Chondrocyte (in vitro differentiated cells): ENCODE data around the gene PEX11A. TPM values are rescaled to one million over a fixed set of nuclear protein-coding genes. Genes with fewer than 3 reads are reported as not detected.

ENCODE experiments used
- DNase-seq: peaks from one replicate; pipeline ENCODE4 v3.0.0; 2021; ENCODE audit warnings: mixed read lengths, low spot score
- H3K27ac Mint-ChIP-seq: one replicate; pipeline ENCODE4 v1.8.0; 2021; ENCODE audit warnings: mild to moderate bottlenecking, moderate library complexity, mixed read lengths; ENCODE audit not compliant: unreplicated experiment
- H3K27me3 Mint-ChIP-seq: 2 replicates; pipeline ENCODE4 v1.8.0; 2021; ENCODE audit warnings: low read depth, mixed read lengths
- H3K36me3 Mint-ChIP-seq: 2 replicates; pipeline ENCODE4 v1.8.0; 2021; ENCODE audit warnings: low read depth, mixed read lengths
- H3K4me1 Mint-ChIP-seq: 2 replicates; pipeline ENCODE4 v1.8.0; 2021; ENCODE audit warnings: low read depth, mild to moderate bottlenecking, mixed read lengths
- H3K4me3 Mint-ChIP-seq: one replicate; pipeline ENCODE4 v1.8.0; 2021; ENCODE audit warnings: mild to moderate bottlenecking, moderate library complexity, mixed read lengths; ENCODE audit not compliant: unreplicated experiment
- H3K9me3 Mint-ChIP-seq: 2 replicates; pipeline ENCODE4 v1.8.0; 2021; ENCODE audit warnings: low read depth, mixed read lengths
- total RNA-seq: library from RNA; stranded (reverse); gene quantifications from 3 replicates; pipeline ENCODE4 v1.2.1, GENCODE V29; 2021
- TF ChIP-seq, protein P1 (sequence below): fragments of 200-600 bp; sonication (generic); IDR thresholded peaks from 2 replicates; pipeline ENCODE4 v1.5.0; 2021; ENCODE audit warnings: antibody characterized with exemption, mild to moderate bottlenecking, moderate library complexity

Gene PEX11A
- total RNA-seq, 1 donor from 2014 or later, result 3.0 TPM

DNA sequence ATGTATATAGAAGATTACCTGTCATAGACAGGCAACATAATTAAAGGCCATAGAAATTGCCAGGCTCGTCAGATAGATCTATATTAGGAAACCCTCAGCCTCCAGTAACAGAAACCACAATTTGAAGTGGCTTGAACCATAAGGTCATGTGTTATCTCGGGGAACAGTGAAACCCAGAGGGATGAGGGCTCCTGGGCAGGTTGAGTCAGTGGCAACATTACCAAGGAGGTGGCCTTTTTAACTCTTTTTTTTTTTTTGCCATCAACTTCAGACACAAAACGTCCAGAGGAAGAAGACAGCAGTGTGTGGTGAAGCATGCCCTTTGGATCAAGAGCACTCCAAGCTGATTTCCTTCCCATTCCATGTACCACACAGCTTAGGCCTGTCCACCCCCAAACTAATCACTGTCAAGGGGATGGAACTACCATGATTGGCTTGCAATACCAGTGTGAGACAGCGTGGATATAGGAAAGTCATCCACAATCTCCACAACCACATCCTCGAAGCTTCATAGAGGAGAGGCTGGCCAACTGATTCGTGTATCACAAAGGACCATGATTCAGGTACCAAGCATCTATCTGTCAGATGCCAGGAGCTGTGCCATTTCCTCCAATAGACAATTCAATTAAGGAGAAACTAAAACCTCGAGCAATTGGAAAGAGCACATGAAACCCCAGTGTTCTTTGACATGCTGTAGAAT is 34.3 kb downstream of the PEX11A start:
- TF ChIP-seq, protein P1, sequence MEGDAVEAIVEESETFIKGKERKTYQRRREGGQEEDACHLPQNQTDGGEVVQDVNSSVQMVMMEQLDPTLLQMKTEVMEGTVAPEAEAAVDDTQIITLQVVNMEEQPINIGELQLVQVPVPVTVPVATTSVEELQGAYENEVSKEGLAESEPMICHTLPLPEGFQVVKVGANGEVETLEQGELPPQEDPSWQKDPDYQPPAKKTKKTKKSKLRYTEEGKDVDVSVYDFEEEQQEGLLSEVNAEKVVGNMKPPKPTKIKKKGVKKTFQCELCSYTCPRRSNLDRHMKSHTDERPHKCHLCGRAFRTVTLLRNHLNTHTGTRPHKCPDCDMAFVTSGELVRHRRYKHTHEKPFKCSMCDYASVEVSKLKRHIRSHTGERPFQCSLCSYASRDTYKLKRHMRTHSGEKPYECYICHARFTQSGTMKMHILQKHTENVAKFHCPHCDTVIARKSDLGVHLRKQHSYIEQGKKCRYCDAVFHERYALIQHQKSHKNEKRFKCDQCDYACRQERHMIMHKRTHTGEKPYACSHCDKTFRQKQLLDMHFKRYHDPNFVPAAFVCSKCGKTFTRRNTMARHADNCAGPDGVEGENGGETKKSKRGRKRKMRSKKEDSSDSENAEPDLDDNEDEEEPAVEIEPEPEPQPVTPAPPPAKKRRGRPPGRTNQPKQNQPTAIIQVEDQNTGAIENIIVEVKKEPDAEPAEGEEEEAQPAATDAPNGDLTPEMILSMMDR, result no peak
- Mint-ChIP-seq H3K9me3 (no peaks in the 10 kb centered on the region), H3K4me3 (peak overlapping the region; percentile 91), H3K27ac (no peak overlapping the region), H3K4me1 (peaks cover 17% of the 10 kb centered on the region), H3K36me3 (peaks cover 3% of the 10 kb centered on the region), H3K27me3 (no peaks in the 10 kb centered on the region)
- no peak for DNase-seq

- H3K4me1 Mint-ChIP-seq, result peaks cover 17% of the 10 kb centered on the region
- peaks cover 5% of the 10 kb centered on the region for H3K36me3 Mint-ChIP-seq
- H3K9me3 Mint-ChIP-seq, result no peaks in the 10 kb centered on the region
- H3K27me3 Mint-ChIP-seq, result no peaks in the 10 kb centered on the region
- H3K27ac Mint-ChIP-seq, result peak within 1 kb of the TSS; percentile 66
- no peak for DNase-seq
- TF ChIP-seq, protein P1, result no peak
- H3K4me3 Mint-ChIP-seq, result peak within 1 kb of the TSS; percentile 91
These were observed 35.4 kb downstream of the PEX11A start, which contains the start of gene KIF7 for GRCh38 chr15:89654847-89655805. Gene KIF7 (minus strand): TSS chr15:89655467. CDS start chr15:89652930, 2,537 bp downstream.

DNA sequence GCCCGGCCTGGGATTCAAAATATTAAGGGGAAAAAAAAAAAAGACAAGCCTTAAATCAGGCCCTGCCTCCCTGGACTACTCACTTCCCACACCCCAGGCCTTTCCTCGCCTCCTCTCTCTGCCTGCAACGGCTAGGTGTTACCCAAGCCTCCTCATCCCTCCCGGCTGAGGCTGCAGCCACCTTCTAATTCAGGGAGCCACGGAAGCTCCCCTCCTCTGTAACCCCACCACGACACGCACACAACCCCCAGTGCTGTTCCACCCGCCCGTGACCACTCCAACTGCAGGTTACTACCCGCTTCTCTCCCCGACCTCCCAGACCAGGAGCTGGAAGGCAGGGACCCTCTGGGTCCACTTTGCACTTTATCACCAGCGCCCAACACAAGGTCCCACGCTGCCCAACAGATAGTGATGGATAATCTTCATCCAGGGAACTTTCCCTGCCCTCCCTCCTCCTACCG is 36.2 kb downstream of the PEX11A start:
- TF ChIP-seq, protein P1, result no peak
- peak overlapping the region; percentile 62 for H3K27ac Mint-ChIP-seq
- H3K9me3 Mint-ChIP-seq, result no peaks in the 10 kb centered on the region
- peaks cover 17% of the 10 kb centered on the region for H3K4me1 Mint-ChIP-seq
- H3K36me3 Mint-ChIP-seq, result peaks cover 5% of the 10 kb centered on the region
- H3K4me3 Mint-ChIP-seq, result peak overlapping the region; percentile 91
- H3K27me3 Mint-ChIP-seq, result no peaks in the 10 kb centered on the region
- peak; percentile 75 for DNase-seq

GRCh38 chr15:89653578-89653977 is 37.0 kb downstream of the PEX11A start:
- peaks cover 5% of the 10 kb centered on the region for H3K36me3 Mint-ChIP-seq
- TF ChIP-seq, protein P1, result no peak
- H3K4me3 Mint-ChIP-seq, result no peak overlapping the region
- no peak for DNase-seq
- peaks cover 17% of the 10 kb centered on the region for H3K4me1 Mint-ChIP-seq
- no peaks in the 10 kb centered on the region for H3K9me3 Mint-ChIP-seq
- no peak overlapping the region for H3K27ac Mint-ChIP-seq
- H3K27me3 Mint-ChIP-seq, result no peaks in the 10 kb centered on the region

- no peak overlapping the region for H3K4me3 Mint-ChIP-seq
- no peaks in the 10 kb centered on the region for H3K27me3 Mint-ChIP-seq
- DNase-seq, result no peak
- TF ChIP-seq, protein P1, result no peak
- peaks cover 8% of the 10 kb centered on the region for H3K36me3 Mint-ChIP-seq
- no peak overlapping the region for H3K27ac Mint-ChIP-seq
- no peaks in the 10 kb centered on the region for H3K9me3 Mint-ChIP-seq
- peaks cover 17% of the 10 kb centered on the region for H3K4me1 Mint-ChIP-seq
These were observed 37.9 kb downstream of the PEX11A start for GRCh38 chr15:89652666-89653065.
